ENCODE data around the gene CFL1.
"Not testable (repeated sequence)": the region's sequence is repeated elsewhere in the genome, so short reads cannot be mapped to it uniquely, and the experiment has no call there.

CFL1 gene

GRCh38 chr11:65844231-65844872 lies 13.6 kb downstream of the CFL1 start:
- DNase-seq: no peak
- Histone ChIP-seq H3K27me3 (replicated peaks in 2 of 5; ENCODE audit: control insufficient read depth in 4 of 5, insufficient read depth in 5 of 5, low read length in 4 of 5) (no peaks in the 10 kb centered on the region), H3K36me3 (ENCODE audit: control insufficient read depth in 4 of 4, insufficient read depth in 4 of 4, low read length in 3 of 4) (no peaks in the 10 kb centered on the region), H3K9me3 (ENCODE audit: control extremely low read depth in 1 of 5, control insufficient read depth in 4 of 5, insufficient read depth in 2 of 5, low read depth in 1 of 5, low read length in 4 of 5) (no peaks in the 10 kb centered on the region), H3K4me3 (ENCODE audit: control insufficient read depth in 1 of 7, extremely low read depth in 1 of 7, insufficient read depth in 4 of 7, low read depth in 2 of 7, low read length in 6 of 7) (no peak overlapping the region), H3K4me1 (ENCODE audit: control extremely low read depth in 1 of 4, control insufficient read depth in 4 of 4, insufficient read depth in 4 of 4, low read length in 3 of 4) (no peaks in the 10 kb centered on the region), H3K27ac (ENCODE audit: insufficient read depth in 1 of 2, low read depth in 1 of 2, low read length in 2 of 2, poor library complexity in 1 of 2, severe bottlenecking in 2 of 2) (no peak overlapping the region)
- WGBS (ENCODE audit: insufficient coverage): 84% methylated on average over 4 of the region's 10 CpGs
- CTCF ChIA-PET: interaction anchor here (0.6 to 2.7 kb wide), 3 partner anchors 8 to 35 kb away, joined by 3 to 9 read pairs (median 4); partner anchors contain the start of gene SNX32
- POLR2A ChIA-PET: interaction anchor here (0.7 kb wide), 1 partner anchor 65 kb away, joined by 5 read pairs; no protein-coding TSS in a partner anchor

DNA sequence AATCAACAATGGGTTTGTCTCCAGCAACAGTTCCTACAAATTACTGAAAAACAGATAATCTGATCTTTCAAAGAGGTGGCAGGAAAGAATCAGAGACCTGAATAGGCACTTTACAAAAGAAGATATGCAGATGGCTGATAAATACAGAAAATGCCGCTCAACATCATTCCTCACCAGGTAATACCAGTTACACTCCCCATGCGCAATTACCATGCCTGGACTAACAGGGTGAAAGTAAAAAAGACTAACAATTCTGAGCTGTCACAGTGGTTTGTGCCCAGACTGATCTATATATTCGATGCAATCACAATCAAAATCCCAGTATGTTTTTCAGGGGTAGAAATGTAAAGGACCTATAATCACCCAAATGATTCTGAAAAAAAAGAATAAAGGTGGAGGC lies 14.2 kb downstream of the CFL1 start:
- Histone ChIP-seq H3K27me3 (replicated peaks in 2 of 5; ENCODE audit: control insufficient read depth in 4 of 5, insufficient read depth in 5 of 5, low read length in 4 of 5) (no peaks in the 10 kb centered on the region), H3K36me3 (ENCODE audit: control insufficient read depth in 4 of 4, insufficient read depth in 4 of 4, low read length in 3 of 4) (no peaks in the 10 kb centered on the region), H3K9me3 (ENCODE audit: control extremely low read depth in 1 of 5, control insufficient read depth in 4 of 5, insufficient read depth in 2 of 5, low read depth in 1 of 5, low read length in 4 of 5) (no peaks in the 10 kb centered on the region), H3K4me3 (ENCODE audit: control insufficient read depth in 1 of 7, extremely low read depth in 1 of 7, insufficient read depth in 4 of 7, low read depth in 2 of 7, low read length in 6 of 7) (no peak overlapping the region), H3K4me1 (ENCODE audit: control extremely low read depth in 1 of 4, control insufficient read depth in 4 of 4, insufficient read depth in 4 of 4, low read length in 3 of 4) (no peaks in the 10 kb centered on the region), H3K27ac (ENCODE audit: insufficient read depth in 1 of 2, low read depth in 1 of 2, low read length in 2 of 2, poor library complexity in 1 of 2, severe bottlenecking in 2 of 2) (no peak overlapping the region)
- ChIA-PET CTCF (interaction anchor here (1.1 to 2.7 kb wide), 2 partner anchors 9 to 11 kb away, joined by 4 to 9 read pairs; partner anchors contain the start of gene SNX32), POLR2A (no interaction called here)
- no peak for DNase-seq
- WGBS (ENCODE audit: insufficient coverage): 100% methylated on average over 1 of the region's 3 CpGs

DNA sequence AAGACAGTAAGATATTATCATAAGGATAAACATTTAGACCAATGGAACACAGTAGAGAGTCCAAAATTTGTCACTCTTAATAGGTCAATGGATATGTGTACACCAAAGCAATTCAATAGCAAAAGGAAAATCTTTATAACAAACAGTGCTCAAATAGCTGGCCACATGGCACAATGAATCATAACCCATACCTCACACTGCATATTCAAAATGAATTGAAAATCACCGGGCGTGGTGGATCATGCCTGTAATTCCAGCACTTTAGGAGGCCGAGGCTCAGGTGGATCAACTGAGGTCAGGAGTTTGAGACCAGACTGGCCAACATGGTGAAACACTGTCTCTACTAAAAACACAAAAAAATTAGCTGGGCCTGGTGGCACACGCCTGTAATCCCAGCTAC lies 15.8 kb downstream of the CFL1 start:
- 100% methylated on average over 4 of the region's 4 CpGs for WGBS (ENCODE audit: insufficient coverage)
- no peak for DNase-seq
- no peak overlapping the region for H3K4me3 ChIP-seq (ENCODE audit: control insufficient read depth in 1 of 7, extremely low read depth in 1 of 7, insufficient read depth in 4 of 7, low read depth in 2 of 7, low read length in 6 of 7)
- H3K4me1 ChIP-seq (ENCODE audit: control extremely low read depth in 1 of 4, control insufficient read depth in 4 of 4, insufficient read depth in 4 of 4, low read length in 3 of 4): no peaks in the 10 kb centered on the region
- ChIA-PET CTCF (interaction anchor here (0.8 to 2.7 kb wide), 2 partner anchors 9 to 10 kb away, joined by 3 to 9 read pairs; partner anchors contain the start of gene SNX32), POLR2A (no interaction called here)
- H3K9me3 ChIP-seq (ENCODE audit: control extremely low read depth in 1 of 5, control insufficient read depth in 4 of 5, insufficient read depth in 2 of 5, low read depth in 1 of 5, low read length in 4 of 5): peaks cover 0 to 4% (median 0%) of the 10 kb centered on the region in 5 experiments
- H3K27me3 ChIP-seq (replicated peaks in 2 of 5; ENCODE audit: control insufficient read depth in 4 of 5, insufficient read depth in 5 of 5, low read length in 4 of 5): no peaks in the 10 kb centered on the region
- no peak overlapping the region for H3K27ac ChIP-seq (ENCODE audit: insufficient read depth in 1 of 2, low read depth in 1 of 2, low read length in 2 of 2, poor library complexity in 1 of 2, severe bottlenecking in 2 of 2)
- no peaks in the 10 kb centered on the region for H3K36me3 ChIP-seq (ENCODE audit: control insufficient read depth in 4 of 4, insufficient read depth in 4 of 4, low read length in 3 of 4)

DNA sequence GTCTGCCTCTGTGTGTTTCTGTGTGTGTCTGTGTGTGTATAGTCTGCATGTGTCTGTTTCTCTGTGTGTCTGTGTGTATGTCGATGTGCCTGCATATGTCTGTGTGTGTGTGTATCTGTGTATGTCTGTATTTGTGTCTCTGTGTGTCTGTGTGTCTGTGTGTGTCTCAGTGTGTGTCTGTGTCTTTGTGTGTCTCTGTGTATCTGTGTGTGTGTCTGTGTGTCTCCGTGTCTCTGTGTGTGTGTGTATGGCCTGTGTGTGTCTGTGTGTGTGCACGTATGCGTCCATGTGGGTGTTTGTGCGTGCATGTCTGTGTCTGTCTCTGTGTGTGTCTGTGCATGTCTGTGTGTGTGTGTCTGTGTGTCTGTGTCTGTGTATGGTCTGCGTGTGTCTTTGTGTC lies 23.8 kb downstream of the CFL1 start:
- 10% methylated on average over 2 of the region's 6 CpGs for WGBS (ENCODE audit: insufficient coverage)
- Histone ChIP-seq H3K27ac (ENCODE audit: insufficient read depth in 1 of 2, low read depth in 1 of 2, low read length in 2 of 2, poor library complexity in 1 of 2, severe bottlenecking in 2 of 2) (no peak overlapping the region), H3K4me3 (ENCODE audit: control insufficient read depth in 1 of 7, extremely low read depth in 1 of 7, insufficient read depth in 4 of 7, low read depth in 2 of 7, low read length in 6 of 7) (peak overlapping the region; percentile 33 to 87 (median 74)), H3K36me3 (ENCODE audit: control insufficient read depth in 4 of 4, insufficient read depth in 4 of 4, low read length in 3 of 4) (no peaks in the 10 kb centered on the region), H3K27me3 (replicated peaks in 2 of 5; ENCODE audit: control insufficient read depth in 4 of 5, insufficient read depth in 5 of 5, low read length in 4 of 5) (peaks cover 0 to 2% (median 0%) of the 10 kb centered on the region in 5 experiments), H3K9me3 (ENCODE audit: control extremely low read depth in 1 of 5, control insufficient read depth in 4 of 5, insufficient read depth in 2 of 5, low read depth in 1 of 5, low read length in 4 of 5) (peaks cover 0 to 4% (median 0%) of the 10 kb centered on the region in 5 experiments), H3K4me1 (ENCODE audit: control extremely low read depth in 1 of 4, control insufficient read depth in 4 of 4, insufficient read depth in 4 of 4, low read length in 3 of 4) (peaks cover 5 to 21% (median 20%) of the 10 kb centered on the region in 4 experiments)
- DNase-seq: no peak
- ChIA-PET POLR2A (interaction anchor here (1.8 kb wide), 1 partner anchor 24 kb away, joined by 6 read pairs; the partner anchor contains the start of gene CFL1), CTCF (interaction anchor here (1.6 to 2.6 kb wide), 3 partner anchors 9 to 25 kb away, joined by 5 to 13 read pairs (median 9); partner anchors contain the start of gene MUS81)

DNA sequence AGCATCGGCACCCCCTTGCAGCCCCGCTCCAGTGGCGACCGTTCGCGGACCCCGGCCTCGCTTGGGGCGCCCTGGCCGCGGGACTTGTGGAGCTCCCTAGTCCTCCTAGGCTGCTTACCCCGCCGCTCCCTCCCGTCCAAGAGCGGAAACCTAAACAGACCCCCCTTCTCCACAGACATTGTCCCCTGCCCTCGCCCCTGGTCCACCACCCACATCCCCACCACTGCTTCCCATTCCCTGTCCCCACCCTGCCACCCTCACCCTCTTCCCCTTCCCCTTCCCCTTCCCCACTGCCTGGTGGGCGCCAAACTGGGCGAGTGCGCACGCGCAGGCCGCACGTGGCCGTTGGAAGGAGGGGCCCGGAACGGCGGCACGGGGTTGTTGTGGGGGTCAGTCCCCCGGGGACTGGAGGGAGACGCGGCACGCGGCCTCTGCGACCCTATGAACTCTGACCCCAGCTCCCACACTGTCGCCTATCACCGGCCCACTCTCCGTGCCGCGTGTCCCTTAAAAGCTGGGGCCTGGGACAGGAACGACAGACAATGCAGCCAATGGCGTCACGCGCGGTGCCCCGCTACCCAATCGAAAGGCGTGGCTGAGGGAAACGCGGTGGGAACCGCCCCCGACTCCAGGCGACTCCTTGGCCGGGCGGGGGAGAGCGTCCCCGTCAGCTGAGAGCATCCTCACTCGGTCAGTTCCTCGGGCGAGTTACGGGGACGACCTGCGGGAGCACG lies 24.5 kb downstream of the CFL1 start, which contains the start of gene SNX32:
SNX32 (plus strand) TSS at position 667 of the 734 bp plus-strand sequence. CDS start 103 bp downstream, outside the sequence.
- Histone ChIP-seq H3K4me3 (ENCODE audit: control insufficient read depth in 1 of 7, extremely low read depth in 1 of 7, insufficient read depth in 4 of 7, low read depth in 2 of 7, low read length in 6 of 7) (peak within 1 kb of the TSS; percentile 33 to 87 (median 74)), H3K36me3 (ENCODE audit: control insufficient read depth in 4 of 4, insufficient read depth in 4 of 4, low read length in 3 of 4) (no peaks in the 10 kb centered on the region), H3K4me1 (ENCODE audit: control extremely low read depth in 1 of 4, control insufficient read depth in 4 of 4, insufficient read depth in 4 of 4, low read length in 3 of 4) (peaks cover 5 to 21% (median 20%) of the 10 kb centered on the region in 4 experiments), H3K27ac (ENCODE audit: insufficient read depth in 1 of 2, low read depth in 1 of 2, low read length in 2 of 2, poor library complexity in 1 of 2, severe bottlenecking in 2 of 2) (peak within 1 kb of the TSS; percentile 61 to 84), H3K9me3 (ENCODE audit: control extremely low read depth in 1 of 5, control insufficient read depth in 4 of 5, insufficient read depth in 2 of 5, low read depth in 1 of 5, low read length in 4 of 5) (peaks cover 0 to 4% (median 0%) of the 10 kb centered on the region in 5 experiments), H3K27me3 (replicated peaks in 2 of 5; ENCODE audit: control insufficient read depth in 4 of 5, insufficient read depth in 5 of 5, low read length in 4 of 5) (peaks cover 0 to 2% (median 0%) of the 10 kb centered on the region in 5 experiments)
- ChIA-PET POLR2A (interaction anchor here (0.7 to 1.8 kb wide), 3 partner anchors 18 to 130 kb away, joined by 3 to 6 read pairs (median 6); partner anchors contain the start of gene CFL1), CTCF (interaction anchor here (0.7 to 2.6 kb wide), 8 partner anchors 10 to 226 kb away, joined by 3 to 13 read pairs (median 5); partner anchors contain the start of gene MUS81)
- WGBS (ENCODE audit: insufficient coverage): 0% methylated on average over 55 of the region's 63 CpGs
- DNase-seq: peak; percentile 90 to 95 (median 94)

DNA sequence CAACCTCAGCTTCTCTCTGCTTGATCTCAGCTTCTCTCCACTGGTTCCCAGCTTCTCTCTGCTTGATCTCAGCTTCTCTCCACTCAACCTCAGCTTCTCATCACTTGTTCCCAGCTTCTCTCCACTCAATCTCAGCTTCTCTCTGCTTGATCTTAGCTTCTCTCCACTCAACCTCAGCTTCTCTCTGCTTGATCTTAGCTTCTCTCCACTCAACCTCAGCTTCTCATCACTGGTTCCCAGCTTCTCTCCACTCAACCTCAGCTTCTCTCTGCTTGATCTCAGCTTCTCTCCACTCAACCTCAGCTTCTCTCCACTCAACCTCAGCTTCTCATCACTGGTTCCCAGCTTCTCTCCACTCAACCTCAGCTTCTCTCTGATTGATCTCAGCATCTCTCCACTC lies 25.7 kb downstream of the CFL1 start:
- peaks cover 5 to 21% (median 20%) of the 10 kb centered on the region in 4 experiments for H3K4me1 ChIP-seq (ENCODE audit: control extremely low read depth in 1 of 4, control insufficient read depth in 4 of 4, insufficient read depth in 4 of 4, low read length in 3 of 4)
- H3K9me3 ChIP-seq (ENCODE audit: control extremely low read depth in 1 of 5, control insufficient read depth in 4 of 5, insufficient read depth in 2 of 5, low read depth in 1 of 5, low read length in 4 of 5); H3K27me3 ChIP-seq (replicated peaks in 2 of 5; ENCODE audit: control insufficient read depth in 4 of 5, insufficient read depth in 5 of 5, low read length in 4 of 5); DNase-seq; H3K27ac ChIP-seq (ENCODE audit: insufficient read depth in 1 of 2, low read depth in 1 of 2, low read length in 2 of 2, poor library complexity in 1 of 2, severe bottlenecking in 2 of 2); H3K36me3 ChIP-seq (ENCODE audit: control insufficient read depth in 4 of 4, insufficient read depth in 4 of 4, low read length in 3 of 4); H3K4me3 ChIP-seq (ENCODE audit: control insufficient read depth in 1 of 7, extremely low read depth in 1 of 7, insufficient read depth in 4 of 7, low read depth in 2 of 7, low read length in 6 of 7): not testable (repeated sequence)
- ChIA-PET CTCF (interaction anchor here (0.6 to 3.1 kb wide), 11 partner anchors 11 to 227 kb away, joined by 3 to 13 read pairs (median 4); partner anchors contain the start of gene KAT5), POLR2A (interaction anchor here (1.6 to 1.8 kb wide), 2 partner anchors 20 to 26 kb away, joined by 6 read pairs; partner anchors contain the start of gene CFL1)

Data from common myeloid progenitor, CD34-positive (primary cell).